GM18519 (cell line): ENCODE results near the gene HGS.
A peak's percentile ranks its signal among the peaks of the same experiment; 100 is the strongest.

Source experiments
- ATAC-seq: cut with Tn5 transposase; IDR thresholded peaks from one replicate; pipeline ENCODE4 v1.9.1; 2021; ENCODE audit warnings: mild to moderate bottlenecking, moderate library complexity; ENCODE audit not compliant: unreplicated experiment, low FRiP score

The HGS gene, protein sequence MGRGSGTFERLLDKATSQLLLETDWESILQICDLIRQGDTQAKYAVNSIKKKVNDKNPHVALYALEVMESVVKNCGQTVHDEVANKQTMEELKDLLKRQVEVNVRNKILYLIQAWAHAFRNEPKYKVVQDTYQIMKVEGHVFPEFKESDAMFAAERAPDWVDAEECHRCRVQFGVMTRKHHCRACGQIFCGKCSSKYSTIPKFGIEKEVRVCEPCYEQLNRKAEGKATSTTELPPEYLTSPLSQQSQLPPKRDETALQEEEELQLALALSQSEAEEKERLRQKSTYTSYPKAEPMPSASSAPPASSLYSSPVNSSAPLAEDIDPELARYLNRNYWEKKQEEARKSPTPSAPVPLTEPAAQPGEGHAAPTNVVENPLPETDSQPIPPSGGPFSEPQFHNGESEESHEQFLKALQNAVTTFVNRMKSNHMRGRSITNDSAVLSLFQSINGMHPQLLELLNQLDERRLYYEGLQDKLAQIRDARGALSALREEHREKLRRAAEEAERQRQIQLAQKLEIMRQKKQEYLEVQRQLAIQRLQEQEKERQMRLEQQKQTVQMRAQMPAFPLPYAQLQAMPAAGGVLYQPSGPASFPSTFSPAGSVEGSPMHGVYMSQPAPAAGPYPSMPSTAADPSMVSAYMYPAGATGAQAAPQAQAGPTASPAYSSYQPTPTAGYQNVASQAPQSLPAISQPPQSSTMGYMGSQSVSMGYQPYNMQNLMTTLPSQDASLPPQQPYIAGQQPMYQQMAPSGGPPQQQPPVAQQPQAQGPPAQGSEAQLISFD

GRCh38 chr17:81683584-81684441 lies at the start of gene HGS, which contains the start of gene ARL16:
HGS (plus strand) TSS chr17:81684011; CDS start chr17:81684067, 56 bp downstream.
ARL16 (minus strand) TSS chr17:81683797; CDS start chr17:81683753, 44 bp downstream.
- ATAC-seq, result peak; percentile 89

- ATAC-seq, result no peak
These were observed 48.4 kb upstream of the HGS start for GRCh38 chr17:81635431-81635830.

- no peak for ATAC-seq
These were observed 47.8 kb upstream of the HGS start for GRCh38 chr17:81635973-81636504.

DNA sequence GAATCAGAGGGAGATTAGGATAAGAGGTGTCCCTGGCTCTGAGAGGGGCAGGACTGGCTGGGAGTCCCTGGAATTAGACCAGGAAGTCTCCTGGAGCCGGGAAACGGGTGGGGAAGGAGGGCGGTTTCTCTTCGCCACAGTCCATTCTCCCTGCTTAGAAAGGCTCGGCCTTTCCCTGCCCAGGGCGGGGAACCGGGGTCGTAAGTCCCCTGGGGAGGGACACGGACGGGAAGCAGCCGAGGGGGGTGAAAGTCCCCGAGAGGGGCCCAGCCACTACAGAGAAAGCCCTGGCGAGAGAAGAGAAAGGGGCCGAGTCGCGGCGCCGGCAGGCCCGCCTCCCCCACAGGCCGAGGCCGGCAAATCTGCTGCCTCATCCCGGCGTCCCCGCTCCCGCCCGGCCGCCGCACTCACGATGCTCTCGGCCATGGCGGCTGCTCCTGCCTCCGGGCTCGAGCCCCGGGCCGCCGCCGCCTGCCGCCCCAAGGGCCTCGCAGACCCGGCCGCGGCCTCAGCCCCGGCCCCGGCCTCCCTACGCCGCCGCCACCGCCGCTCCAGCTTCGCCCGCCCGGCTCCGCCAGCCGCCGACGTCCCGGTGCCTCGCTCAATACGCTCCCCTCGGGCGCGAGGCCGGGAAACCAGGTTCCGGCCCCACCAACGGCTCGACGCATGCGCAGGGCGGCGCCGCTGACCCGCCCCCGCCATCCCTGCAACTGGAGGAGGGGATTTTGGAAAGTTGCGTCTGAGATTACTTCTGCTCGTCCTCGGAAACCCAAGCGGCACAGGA lies 47.1 kb upstream of the HGS start, which contains the start of the genes NPLOC4 and TSPAN10:
Gene NPLOC4, minus strand, starts transcription at position 608 of the 784 bp plus-strand sequence. Its CDS starts 182 bp downstream, at position 426.
Gene TSPAN10, plus strand, starts transcription at position 692 of the 784 bp plus-strand sequence. CDS start 5,217 bp downstream, outside the sequence.
- peak; percentile 52 for ATAC-seq

DNA sequence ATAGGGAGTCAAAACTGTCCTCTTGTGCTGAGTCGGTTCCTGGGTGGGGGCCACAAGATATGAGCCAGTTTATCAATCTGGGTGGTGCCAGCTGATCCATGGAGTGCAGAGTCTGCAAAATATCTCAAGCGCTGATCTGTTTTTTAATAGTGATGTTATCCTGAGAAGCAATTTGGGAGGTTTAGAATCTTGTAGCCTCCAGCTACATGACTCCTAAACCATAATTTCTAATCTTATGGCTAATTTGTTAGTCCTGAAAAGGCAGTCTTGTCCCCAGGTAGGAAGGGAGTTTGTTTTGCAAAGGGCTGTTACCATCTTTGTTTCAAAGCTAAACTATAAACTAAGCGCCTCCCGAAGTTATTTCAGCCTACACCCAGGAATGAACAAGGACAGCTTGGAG lies 45.1 kb upstream of the HGS start:
- ATAC-seq, result no peak

DNA sequence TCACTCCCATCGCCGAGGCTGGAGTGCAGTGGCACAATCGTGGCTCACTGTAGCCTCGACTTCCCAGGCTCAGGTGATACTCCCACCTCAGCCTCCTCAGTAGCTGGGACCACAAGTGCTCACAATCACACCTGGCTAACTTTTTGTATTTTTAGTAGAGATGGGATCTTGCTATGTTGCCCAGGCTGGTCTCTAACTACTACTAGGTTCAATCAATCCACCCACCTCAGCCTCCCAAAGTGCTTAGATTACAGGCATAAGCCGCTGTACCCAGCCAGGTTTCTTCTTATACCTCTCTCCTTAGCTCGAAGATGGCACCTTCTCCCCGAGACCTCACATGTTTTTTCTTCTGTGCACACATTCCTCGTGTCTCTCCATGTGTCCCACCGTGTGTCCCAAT lies 43.8 kb upstream of the HGS start:
- ATAC-seq, result no peak

- ATAC-seq, result no peak
These were observed 41.9 kb upstream of the HGS start for GRCh38 chr17:81641825-81642489.

DNA sequence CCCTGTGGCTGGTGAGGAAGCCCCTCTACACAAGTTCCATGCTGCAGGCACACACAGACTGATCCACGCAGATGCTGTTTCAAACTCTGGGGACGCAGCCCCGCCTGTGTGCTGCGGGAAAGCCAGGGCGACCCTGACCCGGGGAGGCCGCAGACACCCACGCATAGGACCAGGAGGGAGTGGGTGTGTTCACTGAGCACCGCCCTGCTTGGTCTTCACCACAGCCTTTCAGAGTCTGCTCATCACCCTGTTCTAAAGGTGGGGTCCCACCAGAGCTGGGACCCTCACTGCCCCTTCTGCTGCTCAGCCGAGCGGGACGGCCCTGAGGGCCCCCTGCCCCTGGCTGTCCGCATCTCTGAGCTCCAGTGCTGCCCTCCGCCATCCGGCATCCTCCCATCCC lies 39.3 kb upstream of the HGS start:
- ATAC-seq, result no peak

DNA sequence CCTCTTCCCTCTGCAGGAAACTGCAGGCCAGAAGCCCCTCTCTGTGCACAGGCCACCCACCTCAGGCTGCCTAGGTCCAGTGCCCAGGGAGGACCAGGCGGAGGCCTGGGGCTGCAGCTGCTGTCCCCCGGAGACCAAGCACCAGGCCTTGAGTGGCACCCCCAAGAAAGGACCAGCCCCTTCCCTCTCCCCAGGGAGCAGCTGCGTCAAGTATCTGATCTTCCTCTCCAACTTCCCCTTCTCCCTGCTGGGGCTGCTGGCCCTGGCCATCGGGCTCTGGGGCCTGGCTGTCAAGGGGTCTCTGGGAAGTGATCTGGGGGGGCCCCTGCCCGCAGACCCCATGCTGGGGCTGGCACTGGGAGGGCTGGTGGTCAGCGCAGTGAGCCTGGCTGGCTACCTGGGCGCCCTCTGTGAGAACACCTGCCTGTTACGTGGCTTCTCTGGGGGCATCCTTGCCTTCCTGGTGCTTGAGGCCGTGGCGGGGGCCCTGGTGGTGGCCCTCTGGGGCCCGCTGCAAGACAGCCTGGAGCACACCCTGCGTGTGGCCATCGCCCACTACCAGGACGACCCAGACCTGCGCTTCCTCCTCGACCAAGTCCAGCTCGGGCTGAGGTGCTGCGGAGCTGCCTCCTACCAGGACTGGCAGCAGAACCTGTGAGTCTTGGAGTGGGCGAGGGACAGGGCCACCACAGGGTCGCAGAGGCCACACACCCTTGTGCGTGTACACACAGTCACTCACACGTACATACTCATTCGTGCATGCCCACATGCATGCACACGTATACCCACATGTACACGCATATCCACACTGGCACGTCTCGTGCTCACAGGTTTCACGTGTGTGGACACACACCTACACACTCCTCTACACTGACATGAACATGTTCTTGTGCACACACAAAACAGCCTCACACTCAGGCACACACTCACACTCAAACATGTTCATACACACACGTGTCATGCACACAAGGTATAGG lies 38.5 kb upstream of the HGS start:
- ATAC-seq, result no peak

GRCh38 chr17:81646869-81647600 lies 36.8 kb upstream of the HGS start:
- ATAC-seq, result no peak

GRCh38 chr17:81647640-81648012 lies 36.2 kb upstream of the HGS start:
- no peak for ATAC-seq

DNA sequence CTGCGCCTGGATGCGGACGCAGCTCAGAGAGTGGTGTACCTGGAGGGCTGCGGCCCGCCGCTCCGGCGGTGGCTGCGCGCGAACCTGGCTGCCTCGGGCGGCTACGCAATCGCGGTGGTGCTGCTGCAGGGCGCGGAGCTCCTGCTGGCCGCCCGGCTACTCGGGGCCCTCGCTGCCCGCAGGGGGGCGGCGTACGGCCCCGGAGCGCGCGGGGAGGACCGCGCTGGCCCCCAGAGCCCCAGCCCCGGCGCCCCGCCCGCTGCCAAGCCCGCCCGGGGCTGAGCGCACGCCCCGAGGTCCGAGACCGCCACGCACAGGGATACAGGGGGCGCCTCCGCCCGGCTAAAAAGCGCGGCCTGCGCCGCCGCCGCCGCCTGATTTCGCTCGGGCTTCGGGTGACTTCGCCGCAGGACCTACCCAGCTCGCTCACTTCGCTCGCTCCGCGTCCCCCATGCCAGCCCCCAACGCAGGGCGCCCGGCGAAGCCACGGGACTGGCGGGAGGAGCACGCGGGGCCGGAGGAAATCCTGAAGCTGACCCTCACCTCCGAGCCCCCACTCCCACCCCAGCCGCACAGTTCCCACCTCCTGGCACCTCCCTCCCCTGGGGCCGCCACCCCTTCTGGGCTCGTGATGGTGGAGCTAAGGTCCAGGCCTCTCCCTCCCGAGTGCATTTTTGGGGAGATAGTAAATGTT lies 35.7 kb upstream of the HGS start:
- ATAC-seq, result no peak

GRCh38 chr17:81648707-81649085 lies 35.1 kb upstream of the HGS start:
- ATAC-seq, result no peak

GRCh38 chr17:81650951-81651350 lies 32.9 kb upstream of the HGS start:
- ATAC-seq, result no peak

DNA sequence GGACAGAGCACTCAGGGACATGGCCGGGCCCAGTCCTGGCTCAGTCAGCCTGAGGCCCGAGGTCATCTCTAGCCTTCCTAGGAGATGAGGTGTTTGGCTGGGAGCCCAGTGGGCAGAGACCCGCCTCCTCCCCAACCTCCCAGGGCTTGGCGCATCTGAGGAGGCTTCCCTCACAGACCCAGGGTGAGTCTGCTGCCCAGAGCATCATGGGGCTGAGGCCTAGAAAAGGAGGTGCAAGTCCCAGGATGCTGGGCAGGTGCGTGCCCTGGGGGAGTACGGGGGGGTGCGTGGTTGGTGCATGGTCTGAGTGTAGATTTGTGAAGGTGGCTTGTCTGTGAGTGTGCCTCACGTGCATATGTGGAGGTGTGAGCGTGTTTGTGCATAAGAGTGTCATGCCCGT lies 32.1 kb upstream of the HGS start:
- no peak for ATAC-seq

- ATAC-seq, result no peak
These were observed 30.7 kb upstream of the HGS start for GRCh38 chr17:81652906-81653771.
